Endothelial cell of umbilical vein (primary cell): ENCODE data around the gene IRF2BP2. TPM values are rescaled to one million over a fixed set of nuclear protein-coding genes. Genes with fewer than 3 reads are reported as not detected.

Experiments
- BruUV-seq: library from RNA; stranded (reverse); fragments of 400-500 nt; replicated peaks from 2 replicates; lab custom pipeline; 2021; lab: Mats Ljungman, UMichigan
- CTCF ChIA-PET: fragments of 300-600, 350-600 bp; sonication (Branson Sonifier 250); formaldehyde crosslinking; loops from one replicate; lab custom pipeline; 2021; ENCODE audit warnings: antibody characterized with exemption, inconsistent platforms; lab: Charles Lee
- POLR2A ChIA-PET: fragments of 300-600, 350-600 bp; sonication (Branson Sonifier 250); formaldehyde crosslinking; loops from one replicate; lab custom pipeline; 2021; ENCODE audit warnings: antibody characterized with exemption, inconsistent platforms; lab: Charles Lee
- DNase-seq: peaks from one replicate; pipeline ENCODE4 v3.0.0-alpha.2; 2011; ENCODE audit warnings: low read depth, low spot score
- FAIRE-seq: peaks from 2 replicates; lab custom pipeline; 2011; peaks lifted over from hg19 to GRCh38; lab: Jason Lieb, UNC
- H2AFZ ChIP-seq: 2 replicates; pipeline ENCODE4 v1.6.0; 2012; ENCODE audit warnings: low read depth, low read length, control low read depth, inconsistent platforms
- H3K27ac ChIP-seq: 2 replicates; pipeline ENCODE4 v1.5.1; 2011; ENCODE audit warnings: low read depth, mild to moderate bottlenecking, control low read depth, low read length, moderate library complexity; ENCODE audit not compliant: insufficient read depth
- H3K27me3 ChIP-seq, 2 experiments: 2 replicates each; pipeline versions ENCODE4 v1.6.0 to v1.6.1; 2011; ENCODE audit warnings: low read length in 2 of 2, mixed read lengths in 1 of 2; ENCODE audit not compliant: control insufficient read depth in 2 of 2, insufficient read depth in 2 of 2
- H3K36me3 ChIP-seq, 2 experiments: 2 replicates in 1 of 2; 3 replicates in 1 of 2; pipeline ENCODE4 v1.5.1; 2011; ENCODE audit warnings: low read length in 2 of 2, mild to moderate bottlenecking in 1 of 2, moderate library complexity in 1 of 2; ENCODE audit not compliant: control insufficient read depth in 2 of 2, insufficient read depth in 2 of 2; ENCODE audit errors: extremely low read depth in 1 of 2
- H3K4me1 ChIP-seq: 3 replicates; pipeline ENCODE4 v1.5.1; 2011; ENCODE audit warnings: mild to moderate bottlenecking, low read length; ENCODE audit not compliant: control insufficient read depth, insufficient read depth; ENCODE audit errors: extremely low read depth
- H3K4me2 ChIP-seq: 2 replicates; pipeline ENCODE4 v1.6.1; 2011; ENCODE audit warnings: low read length, control low read depth, mixed read lengths; ENCODE audit not compliant: insufficient read depth
- H3K4me3 ChIP-seq, 3 experiments: fragments of 200-600 bp in 1 of 3; sonication (generic), shearing (Covaris generic) in 1 of 3; replicated peaks in 1 of 3; 2 replicates each; pipeline ENCODE4 v1.5.1; 2011 to 2016; ENCODE audit warnings: control low read depth in 3 of 3, low read length in 3 of 3, mild to moderate bottlenecking in 2 of 3, inconsistent platforms in 1 of 3, low read depth in 1 of 3, moderate library complexity in 1 of 3; ENCODE audit not compliant: insufficient read depth in 1 of 3
- H3K79me2 ChIP-seq: 2 replicates; pipeline ENCODE4 v1.6.0; 2012; ENCODE audit warnings: low read length, inconsistent platforms; ENCODE audit not compliant: control insufficient read depth, insufficient read depth
- H3K9ac ChIP-seq: replicated peaks from 2 replicates; pipeline ENCODE3; 2011; ENCODE audit warnings: low read length, control low read depth; ENCODE audit not compliant: insufficient read depth; ENCODE audit errors: extremely low read depth
- H3K9me1 ChIP-seq: replicated peaks from 3 replicates; pipeline ENCODE4 v1.6.0; 2011; ENCODE audit warnings: mild to moderate bottlenecking, low read length; ENCODE audit not compliant: control insufficient read depth, insufficient read depth; ENCODE audit errors: extremely low read depth
- H3K9me3 ChIP-seq: replicated peaks from 2 replicates; pipeline ENCODE4 v1.5.1; 2012; ENCODE audit warnings: low read length, inconsistent platforms; ENCODE audit not compliant: control insufficient read depth, insufficient read depth
- H4K20me1 ChIP-seq: replicated peaks from 2 replicates; pipeline ENCODE3; 2011; ENCODE audit warnings: mild to moderate bottlenecking, low read length; ENCODE audit not compliant: control insufficient read depth, insufficient read depth; ENCODE audit errors: extremely low read depth
- GATA2 ChIP-seq: IDR thresholded peaks from 2 replicates; pipeline ENCODE4 v1.7.0; 2011; ENCODE audit warnings: low read depth, mild to moderate bottlenecking, moderate library complexity, mixed read lengths, low read length; ENCODE audit not compliant: insufficient read length, insufficient read depth
- MYC ChIP-seq: IDR thresholded peaks from one replicate; pipeline ENCODE4 v1.6.1; 2011; ENCODE audit warnings: mild to moderate bottlenecking, low read depth, low read length
- POLR2A ChIP-seq: IDR thresholded peaks from 2 replicates; pipeline ENCODE4 v1.6.1; 2012; ENCODE audit warnings: low read depth, mild to moderate bottlenecking, control low read depth, low read length
- POLR2AphosphoS5 ChIP-seq: IDR thresholded peaks from 2 replicates; pipeline ENCODE4 v1.6.1; 2012; ENCODE audit warnings: low read depth, mild to moderate bottlenecking, control low read depth, low read length, moderate library complexity; ENCODE audit not compliant: insufficient read depth
- dilution Hi-C: fragments of 300-500 bp; cut with MboI; formaldehyde crosslinking; loops from one replicate; pipeline ENCODE4 v1.15.0; 2019; ENCODE audit warnings: low sequenced_read_pairs; ENCODE audit not compliant: extremely low pct_ligation_motif_present
- intact Hi-C: fragments of 100-400 bp; cut with micrococcal nuclease; formaldehyde crosslinking; loops from one replicate; pipeline ENCODE4 v1.10.0; 2022
- polyA plus RNA-seq, 4 experiments: library from polyadenylated mRNA; depleted of rRNA in 3 of 4; stranded (reverse) in 3 of 4; unstranded in 1 of 4; fragments of >200 nt; gene quantifications; 2 replicates each; pipeline versions ENCODE4 v1.2.1 to v1.2.3, GENCODE V29; 2011 to 2012; ENCODE audit warnings: missing spikeins in 1 of 4
- total RNA-seq: library from RNA; stranded (reverse); gene quantifications from 2 replicates; pipeline ENCODE4 v1.2.3, GENCODE V29; 2021
- TF ChIP-seq, protein P1 (sequence below): IDR thresholded peaks from 2 replicates; pipeline ENCODE4 v1.6.1; 2011; ENCODE audit not compliant: insufficient read depth, insufficient read length
- TF ChIP-seq, protein P2 (sequence below), 2 donors: IDR thresholded peaks; 1 replicate in 1 of 2; 2 replicates in 1 of 2; pipeline ENCODE4 v1.5.1; 2011; ENCODE audit warnings: low read length in 2 of 2, mild to moderate bottlenecking in 2 of 2, moderate library complexity in 2 of 2, control low read depth in 1 of 2, inconsistent platforms in 1 of 2, low read depth in 1 of 2; ENCODE audit not compliant: insufficient read depth in 1 of 2; ENCODE audit errors: extremely low read depth in 1 of 2

The IRF2BP2 gene
- total and polyA plus RNA-seq, 2 donors (not counting 3 experiments of a cell fraction or from before 2014, with no cell fraction given): 66.6 to 109 TPM

DNA sequence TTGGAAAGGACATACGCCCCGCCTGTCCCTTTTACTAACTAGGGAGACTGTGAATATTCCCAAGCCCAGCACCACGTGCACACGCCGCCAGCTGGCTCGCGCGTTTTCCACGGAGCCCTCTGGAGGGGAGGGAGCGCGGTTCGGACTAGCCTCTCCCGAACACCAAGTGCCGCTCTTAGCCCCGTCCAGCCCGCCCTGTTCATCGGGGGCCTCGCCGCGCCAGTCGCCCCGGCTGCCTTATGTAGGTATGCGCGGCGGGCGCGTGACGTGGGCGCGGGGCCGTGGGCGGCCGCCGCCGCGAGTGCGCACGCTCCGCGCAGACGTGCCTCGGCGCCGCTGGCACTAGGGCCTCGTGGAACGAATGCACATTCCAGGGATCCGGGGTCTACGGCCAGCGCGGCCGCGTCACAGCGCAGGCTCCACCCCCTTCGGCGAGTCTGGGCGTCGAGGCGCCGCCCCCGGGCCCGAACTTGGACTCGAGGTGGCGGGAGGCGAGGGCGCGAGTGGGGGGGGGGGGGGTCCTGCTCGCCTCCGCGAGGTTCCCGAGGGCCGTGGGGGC is 767 bp upstream of the IRF2BP2 start:
- H3K4me1 ChIP-seq: peaks cover 37% of the 10 kb centered on the region
- H3K27me3 ChIP-seq: no peaks in the 10 kb centered on the region
- intact Hi-C loops (loop anchor here (1.0 to 2.0 kb wide), 4 partner anchors 252 to 374 kb away; no protein-coding TSS in a partner anchor), dilution Hi-C loops (loop anchor here (25.0 kb wide), 1 partner anchor 377 kb away; no protein-coding TSS in a partner anchor)
- no peaks in the 10 kb centered on the region for H3K9me1 ChIP-seq
- H3K4me3 ChIP-seq: peak overlapping the region; percentile 17 to 78 (median 57)
- CTCF ChIA-PET: interaction anchor here (0.8 to 5.9 kb wide), 13 partner anchors 13 to 473 kb away, joined by 3 to 51 read pairs (median 12); no protein-coding TSS in a partner anchor
- DNase-seq (peak; percentile 95), FAIRE-seq (peak; percentile 73)
- TSS peak; percentile 12 for BruUV-seq
- H3K9ac ChIP-seq: peak overlapping the region; percentile 98
- H4K20me1 ChIP-seq: no peaks in the 10 kb centered on the region
- no peak overlapping the region for H2AFZ ChIP-seq
- POLR2A ChIA-PET: interaction anchor here (0.7 to 4.5 kb wide), 8 partner anchors 21 to 376 kb away, joined by 3 to 48 read pairs (median 6); no protein-coding TSS in a partner anchor
- peaks cover 36% of the 10 kb centered on the region for H3K79me2 ChIP-seq
- TF ChIP-seq POLR2AphosphoS5 (peak; percentile 70), POLR2A (no peak), MYC (peak; percentile 76), GATA2 (no peak)
- TF ChIP-seq, protein P1, sequence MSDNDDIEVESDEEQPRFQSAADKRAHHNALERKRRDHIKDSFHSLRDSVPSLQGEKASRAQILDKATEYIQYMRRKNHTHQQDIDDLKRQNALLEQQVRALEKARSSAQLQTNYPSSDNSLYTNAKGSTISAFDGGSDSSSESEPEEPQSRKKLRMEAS: peak; percentile 72
- TF ChIP-seq, protein P2, sequence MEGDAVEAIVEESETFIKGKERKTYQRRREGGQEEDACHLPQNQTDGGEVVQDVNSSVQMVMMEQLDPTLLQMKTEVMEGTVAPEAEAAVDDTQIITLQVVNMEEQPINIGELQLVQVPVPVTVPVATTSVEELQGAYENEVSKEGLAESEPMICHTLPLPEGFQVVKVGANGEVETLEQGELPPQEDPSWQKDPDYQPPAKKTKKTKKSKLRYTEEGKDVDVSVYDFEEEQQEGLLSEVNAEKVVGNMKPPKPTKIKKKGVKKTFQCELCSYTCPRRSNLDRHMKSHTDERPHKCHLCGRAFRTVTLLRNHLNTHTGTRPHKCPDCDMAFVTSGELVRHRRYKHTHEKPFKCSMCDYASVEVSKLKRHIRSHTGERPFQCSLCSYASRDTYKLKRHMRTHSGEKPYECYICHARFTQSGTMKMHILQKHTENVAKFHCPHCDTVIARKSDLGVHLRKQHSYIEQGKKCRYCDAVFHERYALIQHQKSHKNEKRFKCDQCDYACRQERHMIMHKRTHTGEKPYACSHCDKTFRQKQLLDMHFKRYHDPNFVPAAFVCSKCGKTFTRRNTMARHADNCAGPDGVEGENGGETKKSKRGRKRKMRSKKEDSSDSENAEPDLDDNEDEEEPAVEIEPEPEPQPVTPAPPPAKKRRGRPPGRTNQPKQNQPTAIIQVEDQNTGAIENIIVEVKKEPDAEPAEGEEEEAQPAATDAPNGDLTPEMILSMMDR (IDR thresholded peaks at IDR 0.05; ENCODE audit: extremely low read depth in 1 of 2, insufficient read depth in 1 of 2, low read depth in 1 of 2, low read length in 2 of 2): peak in 1 of 2 donors; percentile 14
- H3K9me3 ChIP-seq: no peaks in the 10 kb centered on the region
- peak overlapping the region; percentile 90 for H3K4me2 ChIP-seq
- peaks cover 5 to 9% of the 10 kb centered on the region in 2 experiments for H3K36me3 ChIP-seq
- peak overlapping the region; percentile 99 for H3K27ac ChIP-seq
